Activated T-helper 9 cell treated with anti-CD3 and anti-CD28 coated beads, Interleukin-2, amount 50 U/mL, for 16 hours (primary cell): ENCODE measurements around the gene MRC2.
"Not testable (repeated sequence)": the region's sequence is repeated elsewhere in the genome, so short reads cannot be mapped to it uniquely, and the experiment has no call there.

ENCODE experiments used
- DNase-seq: peaks from one replicate; pipeline ENCODE4 v3.0.0-alpha.2; 2020; ENCODE audit warnings: low read depth

MRC2 gene, protein sequence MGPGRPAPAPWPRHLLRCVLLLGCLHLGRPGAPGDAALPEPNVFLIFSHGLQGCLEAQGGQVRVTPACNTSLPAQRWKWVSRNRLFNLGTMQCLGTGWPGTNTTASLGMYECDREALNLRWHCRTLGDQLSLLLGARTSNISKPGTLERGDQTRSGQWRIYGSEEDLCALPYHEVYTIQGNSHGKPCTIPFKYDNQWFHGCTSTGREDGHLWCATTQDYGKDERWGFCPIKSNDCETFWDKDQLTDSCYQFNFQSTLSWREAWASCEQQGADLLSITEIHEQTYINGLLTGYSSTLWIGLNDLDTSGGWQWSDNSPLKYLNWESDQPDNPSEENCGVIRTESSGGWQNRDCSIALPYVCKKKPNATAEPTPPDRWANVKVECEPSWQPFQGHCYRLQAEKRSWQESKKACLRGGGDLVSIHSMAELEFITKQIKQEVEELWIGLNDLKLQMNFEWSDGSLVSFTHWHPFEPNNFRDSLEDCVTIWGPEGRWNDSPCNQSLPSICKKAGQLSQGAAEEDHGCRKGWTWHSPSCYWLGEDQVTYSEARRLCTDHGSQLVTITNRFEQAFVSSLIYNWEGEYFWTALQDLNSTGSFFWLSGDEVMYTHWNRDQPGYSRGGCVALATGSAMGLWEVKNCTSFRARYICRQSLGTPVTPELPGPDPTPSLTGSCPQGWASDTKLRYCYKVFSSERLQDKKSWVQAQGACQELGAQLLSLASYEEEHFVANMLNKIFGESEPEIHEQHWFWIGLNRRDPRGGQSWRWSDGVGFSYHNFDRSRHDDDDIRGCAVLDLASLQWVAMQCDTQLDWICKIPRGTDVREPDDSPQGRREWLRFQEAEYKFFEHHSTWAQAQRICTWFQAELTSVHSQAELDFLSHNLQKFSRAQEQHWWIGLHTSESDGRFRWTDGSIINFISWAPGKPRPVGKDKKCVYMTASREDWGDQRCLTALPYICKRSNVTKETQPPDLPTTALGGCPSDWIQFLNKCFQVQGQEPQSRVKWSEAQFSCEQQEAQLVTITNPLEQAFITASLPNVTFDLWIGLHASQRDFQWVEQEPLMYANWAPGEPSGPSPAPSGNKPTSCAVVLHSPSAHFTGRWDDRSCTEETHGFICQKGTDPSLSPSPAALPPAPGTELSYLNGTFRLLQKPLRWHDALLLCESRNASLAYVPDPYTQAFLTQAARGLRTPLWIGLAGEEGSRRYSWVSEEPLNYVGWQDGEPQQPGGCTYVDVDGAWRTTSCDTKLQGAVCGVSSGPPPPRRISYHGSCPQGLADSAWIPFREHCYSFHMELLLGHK (N-terminal part only)

DNA sequence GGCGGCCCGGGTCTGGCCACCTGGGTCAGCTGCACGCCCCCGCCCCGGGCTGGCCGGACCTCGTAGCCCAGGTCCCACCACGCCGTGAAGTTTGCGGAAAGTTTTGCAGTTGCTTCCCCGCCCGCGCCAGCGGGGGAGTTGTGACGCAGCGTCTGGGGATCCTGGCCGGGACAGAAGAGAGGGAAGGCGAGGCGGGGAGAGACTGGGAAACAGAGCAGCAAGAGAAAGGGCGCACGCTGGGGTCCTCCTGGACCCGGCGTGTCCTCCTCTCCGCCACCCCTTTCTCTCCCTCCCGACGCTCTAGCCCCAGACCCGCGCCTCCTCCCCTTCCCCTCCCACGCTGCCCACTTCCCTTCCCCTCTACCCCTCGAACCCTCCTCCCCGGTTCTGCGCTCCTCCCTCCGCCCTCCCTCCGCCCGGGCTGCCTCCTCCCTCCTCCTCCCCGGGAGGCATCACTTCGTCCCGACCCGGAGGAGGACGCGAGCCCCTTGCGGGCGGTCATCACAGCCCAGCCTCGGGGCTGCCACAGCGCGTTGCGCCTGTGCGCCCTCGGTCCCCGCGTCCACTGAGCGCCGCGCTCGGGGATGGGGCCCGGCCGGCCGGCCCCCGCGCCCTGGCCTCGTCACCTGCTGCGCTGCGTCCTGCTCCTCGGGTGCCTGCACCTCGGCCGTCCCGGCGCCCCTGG lies at the start of gene MRC2:
TSS of gene MRC2 (plus strand) at position 452 of the 685 bp plus-strand sequence. CDS start at position 585, 133 bp downstream.
- DNase-seq, result no peak

DNA sequence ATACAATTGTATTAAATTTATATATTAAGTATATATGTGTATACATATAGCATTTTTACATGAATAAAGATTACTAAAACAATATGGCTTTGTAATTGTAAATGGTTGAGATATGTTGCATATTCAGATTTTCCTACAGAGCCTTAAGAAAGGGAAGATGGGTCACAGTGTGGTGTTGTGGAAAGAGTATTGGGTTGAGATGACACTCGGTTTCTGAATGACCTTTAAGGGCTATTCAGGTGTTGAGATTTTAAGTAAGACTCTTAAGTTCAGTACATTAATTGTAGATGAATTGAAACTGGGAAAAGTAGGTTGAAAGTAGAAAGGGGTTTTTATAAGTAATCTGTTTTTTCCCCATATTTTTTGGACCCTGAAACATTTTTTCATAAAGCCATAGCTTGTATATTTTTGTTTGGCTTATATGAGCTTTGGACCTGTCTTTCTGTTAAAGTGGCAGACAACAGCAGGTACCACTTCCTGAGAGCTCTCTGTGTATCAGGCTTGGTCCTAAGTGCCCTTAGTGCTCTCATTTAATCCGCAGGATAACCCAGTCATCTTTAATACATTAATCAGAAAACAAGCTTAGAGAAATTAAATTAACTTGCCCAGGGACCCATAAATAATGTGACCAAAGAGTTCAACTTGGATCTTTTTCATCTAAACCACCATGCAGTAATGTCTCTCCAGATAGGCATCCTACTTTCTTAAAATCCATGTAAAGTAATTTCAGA lies 48.5 kb upstream of the MRC2 start:
- no peak for DNase-seq

DNA sequence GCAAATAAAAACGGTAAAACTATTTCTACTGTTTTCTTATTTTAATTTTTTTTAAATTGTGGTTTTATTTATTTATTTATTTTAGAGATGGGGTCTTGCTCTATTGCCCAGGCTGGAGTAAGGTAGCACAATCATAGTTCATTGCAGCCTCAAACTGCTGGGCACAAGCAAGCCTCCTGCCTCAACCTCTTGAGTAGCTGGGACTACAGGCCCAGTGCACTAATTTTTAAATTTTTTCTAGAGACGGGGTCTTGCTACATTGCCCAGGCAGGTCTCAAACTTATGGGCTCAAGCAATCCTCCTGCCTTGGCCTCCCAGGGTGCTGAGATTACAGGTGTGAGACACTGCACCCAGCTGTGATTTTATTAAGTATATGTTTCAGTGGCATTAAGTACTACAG lies 46.5 kb upstream of the MRC2 start:
- DNase-seq, result no peak

DNA sequence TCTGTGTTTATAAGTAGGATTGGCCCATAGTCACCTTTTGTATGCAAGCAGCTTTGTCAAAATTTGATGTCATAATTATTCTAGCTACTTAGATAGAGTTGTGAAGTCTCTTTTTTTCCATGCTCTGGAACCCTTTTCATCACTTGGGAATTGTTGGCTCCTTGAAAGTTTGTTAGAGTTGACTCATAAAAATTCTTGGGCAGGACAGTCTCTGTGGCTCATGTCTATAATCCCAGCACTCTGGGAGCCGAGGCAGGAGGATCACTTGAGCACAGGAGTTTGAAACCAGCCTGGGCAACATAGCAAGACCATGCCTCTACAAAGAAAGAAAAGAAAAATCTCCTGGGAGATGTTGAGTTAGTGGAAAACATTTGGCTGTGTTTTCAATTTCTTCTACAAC lies 45.7 kb upstream of the MRC2 start:
- no peak for DNase-seq

DNA sequence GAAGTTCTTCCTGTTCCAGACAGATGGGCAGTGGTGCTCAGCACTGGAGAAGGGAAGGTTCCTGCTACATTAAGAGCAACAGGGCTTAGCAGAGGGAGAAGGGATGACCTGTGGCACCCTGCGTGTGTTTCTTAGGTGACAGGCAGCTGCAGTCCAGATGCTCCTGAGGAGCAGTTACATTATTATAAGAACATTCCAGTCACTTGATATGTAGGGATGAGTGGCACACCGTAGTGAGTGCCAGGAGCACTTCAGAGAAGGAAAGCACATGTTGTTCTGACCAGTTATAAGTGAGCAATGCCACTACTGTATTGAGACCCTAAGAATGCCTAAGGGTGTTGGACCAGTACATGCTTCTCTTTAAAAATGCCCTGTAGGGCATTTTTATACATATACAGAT lies 39.9 kb upstream of the MRC2 start:
- no peak for DNase-seq

DNA sequence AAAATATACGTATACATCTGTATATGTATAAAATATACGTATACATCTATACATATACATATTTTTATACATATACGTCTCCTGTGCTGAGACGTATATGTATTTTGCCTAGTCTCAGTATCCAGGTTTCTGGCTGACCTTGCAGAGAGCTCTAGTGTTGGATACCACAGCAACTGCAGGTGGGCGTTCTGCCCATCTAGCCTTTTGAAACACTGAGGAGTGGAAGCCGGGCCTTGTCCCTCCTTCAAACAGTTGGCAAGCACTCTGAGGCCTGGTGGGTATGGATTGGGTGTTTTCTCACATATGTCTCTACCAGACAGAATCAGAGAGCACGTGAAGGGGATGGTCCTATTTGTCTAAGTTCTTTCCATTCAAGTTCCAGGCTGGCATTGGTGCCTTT lies 39.4 kb upstream of the MRC2 start:
- no peak for DNase-seq

DNA sequence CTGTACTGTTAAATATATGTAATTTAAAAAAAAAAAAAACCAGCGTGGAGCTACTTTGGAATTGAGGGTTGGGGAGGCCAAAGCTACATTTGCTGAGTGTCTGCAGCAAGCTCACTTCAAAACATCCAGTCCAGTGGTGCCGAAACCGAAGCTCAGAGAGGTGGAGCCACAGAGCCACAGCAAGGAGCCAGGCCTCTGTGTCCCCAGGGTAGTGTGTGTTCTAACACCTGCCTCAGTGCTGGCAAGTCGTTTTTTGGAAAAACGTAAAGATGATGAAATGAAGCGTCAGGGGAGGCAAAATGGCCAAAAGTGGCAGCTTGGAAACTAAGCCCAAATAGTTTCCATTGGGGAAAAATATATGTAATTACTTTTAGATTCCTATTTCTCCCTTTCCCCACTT lies 36.1 kb upstream of the MRC2 start:
- no peak for DNase-seq

DNA sequence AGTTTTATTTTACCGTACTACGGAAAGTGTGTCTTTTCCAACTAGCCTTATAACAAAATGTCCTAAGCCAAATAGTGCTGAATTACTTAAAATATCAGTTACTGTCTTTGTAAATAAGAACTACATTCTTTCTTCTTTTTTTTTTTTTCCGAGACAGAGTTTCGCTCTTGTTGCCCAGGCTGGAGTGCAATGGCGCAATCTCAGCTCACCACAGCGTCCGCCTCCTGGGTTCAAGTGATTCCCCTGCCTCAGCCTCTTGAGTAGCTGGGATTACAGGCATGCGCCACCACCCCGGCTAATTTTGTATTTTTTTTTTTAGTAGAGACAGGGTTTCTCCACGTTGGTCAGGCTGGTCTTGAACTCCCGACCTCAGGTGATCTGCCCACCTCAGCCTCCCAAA lies 35.6 kb upstream of the MRC2 start:
- DNase-seq, result not testable (repeated sequence)

DNA sequence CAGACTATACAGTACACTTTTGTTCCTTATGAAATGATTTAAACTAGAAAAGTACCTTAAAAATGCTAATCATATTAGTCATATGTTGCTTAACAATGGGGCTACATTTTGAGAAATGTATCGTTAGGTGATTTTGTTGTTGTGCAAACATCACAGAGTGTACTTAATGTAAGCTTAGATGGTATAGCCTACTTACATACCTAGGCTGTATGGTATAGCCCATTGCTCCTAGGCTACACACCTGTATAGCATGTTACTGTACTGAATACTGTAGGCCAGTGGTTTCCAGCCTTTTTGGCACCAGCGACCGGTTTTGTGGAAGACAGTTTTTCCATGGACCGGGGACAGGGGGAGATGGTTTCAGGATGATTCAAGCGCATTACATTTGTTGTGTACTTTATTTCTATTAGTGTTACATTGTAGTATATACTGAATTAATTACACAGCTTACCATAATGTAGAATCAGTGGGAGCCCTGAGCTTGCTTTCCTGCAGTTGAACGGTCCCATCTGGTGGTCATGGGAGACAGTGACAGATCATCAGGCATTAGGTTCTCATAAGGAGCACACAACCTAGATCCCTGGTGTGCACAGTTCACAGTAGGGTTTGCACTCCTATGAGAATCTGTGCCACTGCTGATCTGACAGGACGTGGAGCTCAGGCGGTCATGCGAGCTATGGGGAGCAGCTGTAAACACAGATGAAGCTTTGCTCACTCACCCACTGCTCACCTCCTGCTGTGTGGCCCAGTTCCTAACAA lies 35.0 kb upstream of the MRC2 start:
- no peak for DNase-seq

DNA sequence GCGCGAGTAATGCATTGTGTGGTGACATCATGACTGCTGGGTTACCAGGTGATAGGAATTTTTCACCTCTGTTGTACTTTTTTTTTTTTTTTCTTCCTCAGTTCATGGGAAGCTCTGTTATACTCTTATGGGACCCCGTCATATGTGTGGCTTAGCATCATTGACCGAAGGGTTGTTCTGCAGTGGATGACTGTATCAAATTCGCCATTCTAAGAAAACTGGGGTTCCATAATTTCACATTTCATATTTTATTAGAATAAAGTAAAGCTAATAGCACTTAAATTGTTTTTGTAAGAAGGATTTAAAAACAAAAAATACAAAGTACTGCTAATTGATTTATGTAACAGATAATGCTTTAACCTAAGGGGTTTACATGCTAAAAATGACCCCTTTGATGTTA lies 32.0 kb upstream of the MRC2 start:
- no peak for DNase-seq

DNA sequence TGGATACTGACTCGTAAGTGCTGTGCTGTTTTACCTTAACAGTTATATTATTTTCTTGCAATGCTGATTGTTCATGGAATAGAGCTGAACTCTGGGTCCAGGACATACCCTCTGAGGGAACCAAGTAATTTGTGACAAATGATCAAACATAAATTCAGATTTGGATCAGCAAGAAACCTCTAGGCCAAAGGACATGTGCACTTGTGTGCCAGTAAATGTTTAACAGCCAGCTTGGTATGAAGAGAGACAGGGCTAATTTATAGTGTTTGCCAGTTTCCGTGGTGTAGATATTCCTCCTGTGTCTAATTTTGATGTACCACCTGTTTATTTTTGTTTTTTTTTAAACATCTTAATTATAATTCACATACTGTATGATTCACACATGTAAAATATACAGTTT lies 30.8 kb upstream of the MRC2 start:
- no peak for DNase-seq

DNA sequence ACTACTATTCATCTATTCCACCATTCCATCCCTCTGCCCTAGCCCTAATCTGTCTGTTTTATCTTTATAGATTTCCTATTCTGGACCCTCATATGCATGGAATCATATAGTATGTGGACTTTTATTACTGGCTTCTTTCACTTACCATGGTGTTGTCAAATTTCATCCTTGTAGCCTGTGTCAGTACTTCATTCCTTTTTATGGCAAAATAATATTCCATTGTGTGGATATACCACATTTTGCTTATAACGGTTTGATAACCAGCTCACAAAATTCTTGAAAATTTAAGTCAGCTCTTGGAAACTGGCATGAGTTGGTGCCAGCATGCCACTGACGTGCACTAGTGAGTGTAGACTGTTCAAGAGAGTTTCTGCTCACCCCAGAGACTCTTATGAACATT lies 30.3 kb upstream of the MRC2 start:
- DNase-seq, result no peak

DNA sequence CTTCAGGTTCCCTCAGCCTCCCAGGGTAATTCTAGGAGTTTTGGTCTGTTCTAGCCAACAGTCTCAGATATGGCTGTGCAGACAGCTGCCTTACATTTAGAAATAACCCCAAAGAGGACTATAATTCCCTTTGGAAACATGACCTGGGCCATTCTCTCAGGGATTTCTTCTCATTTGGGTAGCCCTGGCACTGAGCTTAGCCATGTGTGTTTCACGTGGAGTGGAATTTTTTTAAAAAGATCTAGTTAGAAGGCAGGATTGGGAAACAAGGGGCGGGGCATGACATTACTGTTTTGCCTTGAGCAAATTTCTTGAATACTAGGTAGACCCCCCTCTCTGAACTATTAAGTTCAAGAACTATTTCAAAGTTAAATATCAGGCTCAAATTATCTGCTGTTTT lies 29.6 kb upstream of the MRC2 start:
- no peak for DNase-seq

DNA sequence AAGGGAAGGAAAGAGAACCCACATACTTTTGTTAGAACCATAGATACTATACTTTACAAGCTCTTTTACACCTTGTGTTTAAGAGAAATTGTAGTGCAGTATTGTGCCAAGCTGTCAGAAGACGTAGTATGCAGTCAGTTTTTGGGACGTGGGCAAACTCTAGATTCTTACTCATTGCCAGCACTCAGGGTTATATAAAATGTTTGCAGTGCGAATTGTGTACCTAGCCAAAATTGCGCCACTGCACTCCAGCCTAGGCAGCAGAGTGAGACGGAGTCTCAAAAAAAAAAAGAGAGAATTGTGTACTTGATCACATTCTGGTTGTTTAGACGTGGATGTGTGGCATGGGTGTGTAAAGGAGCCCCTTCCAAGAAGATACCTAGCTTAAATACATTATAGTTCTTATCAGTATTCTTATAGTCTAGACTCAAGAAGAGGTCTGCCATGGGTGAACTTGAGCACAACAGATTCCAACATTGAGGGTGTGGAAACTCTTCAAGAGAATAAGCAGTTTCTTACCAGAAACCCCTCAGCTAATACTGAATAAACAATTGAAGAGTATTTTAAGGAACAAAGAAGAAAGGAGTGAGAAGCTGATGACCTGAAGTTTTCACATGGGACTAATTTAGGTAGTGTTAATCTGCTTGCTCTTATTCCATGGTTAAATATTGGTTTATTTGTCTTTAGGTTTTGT lies 27.4 kb upstream of the MRC2 start:
- no peak for DNase-seq

DNA sequence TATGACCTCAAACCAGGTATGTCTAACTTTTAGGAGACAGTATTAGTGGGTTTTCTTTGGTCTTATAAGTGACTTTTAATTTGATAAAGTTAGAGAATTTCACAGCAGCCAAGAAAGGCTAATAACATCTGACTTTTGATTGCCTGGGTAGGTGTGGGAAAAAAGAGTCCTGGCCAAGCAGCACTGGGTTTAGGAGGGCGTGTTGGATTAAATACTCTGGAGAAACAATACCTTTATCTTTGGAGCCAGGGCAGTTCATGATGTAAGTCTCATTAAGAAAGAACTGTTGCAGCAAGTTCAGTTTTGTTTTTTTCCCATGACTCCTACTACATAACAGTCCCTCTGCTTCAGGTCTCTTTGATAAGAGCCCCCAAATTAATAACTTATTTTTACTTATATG lies 26.7 kb upstream of the MRC2 start:
- DNase-seq, result no peak

DNA sequence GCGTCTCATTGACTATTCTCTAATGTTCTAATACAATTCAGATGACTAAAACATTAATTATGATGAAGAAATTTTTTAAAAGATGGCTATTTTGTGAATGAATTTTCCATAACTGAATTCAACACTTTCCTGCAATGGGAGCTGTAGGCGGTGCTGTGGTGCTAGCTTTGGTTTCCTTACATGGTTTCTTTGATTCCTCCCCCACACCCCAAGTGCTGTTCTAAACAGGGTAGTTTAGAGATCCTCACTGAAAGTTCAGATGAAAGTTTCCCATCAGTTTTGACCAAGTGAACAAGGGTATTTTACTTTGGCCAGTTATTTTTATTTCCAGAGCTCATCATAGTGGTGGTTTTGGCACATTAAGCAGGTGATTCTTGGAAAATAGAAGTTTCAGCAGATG lies 26.0 kb upstream of the MRC2 start:
- no peak for DNase-seq

DNA sequence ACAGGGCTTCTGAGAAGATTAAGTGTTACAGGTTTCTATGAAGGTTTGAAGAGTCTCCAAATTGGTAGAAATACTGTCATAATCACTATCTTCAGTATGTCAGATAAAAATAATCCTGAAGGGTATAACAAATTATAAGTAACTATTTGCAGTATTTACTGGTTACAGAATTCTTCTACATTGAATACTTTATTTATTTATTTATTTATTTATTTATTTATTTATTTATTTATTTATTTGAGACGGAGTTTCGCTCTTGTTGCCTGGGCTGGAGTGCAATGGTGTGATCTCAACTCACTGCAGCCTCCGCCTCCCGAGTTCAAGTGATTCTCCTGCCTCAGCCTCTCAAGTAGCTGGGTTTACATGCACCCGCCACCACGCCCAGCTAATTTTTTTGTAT lies 23.7 kb upstream of the MRC2 start:
- DNase-seq, result not testable (repeated sequence)

DNA sequence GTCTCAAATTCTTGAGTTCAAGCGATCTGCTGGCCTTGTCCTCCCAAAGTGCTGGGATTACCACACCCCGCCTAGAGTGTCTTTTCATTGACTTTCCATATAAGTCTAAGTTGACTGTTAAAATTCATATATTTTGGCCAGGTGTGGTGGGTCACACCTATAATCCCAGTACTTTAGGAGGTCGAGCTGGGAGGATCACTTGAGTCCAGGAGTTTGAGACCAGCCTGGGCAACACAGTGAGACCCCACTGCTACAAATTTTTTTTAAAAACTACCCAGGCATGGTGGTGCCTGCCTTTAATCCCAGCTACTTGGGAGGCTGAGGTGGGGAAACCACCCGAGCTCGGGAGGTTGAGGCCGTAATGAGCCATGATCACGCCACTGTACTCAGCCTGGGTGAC lies 21.9 kb upstream of the MRC2 start:
- no peak for DNase-seq

DNA sequence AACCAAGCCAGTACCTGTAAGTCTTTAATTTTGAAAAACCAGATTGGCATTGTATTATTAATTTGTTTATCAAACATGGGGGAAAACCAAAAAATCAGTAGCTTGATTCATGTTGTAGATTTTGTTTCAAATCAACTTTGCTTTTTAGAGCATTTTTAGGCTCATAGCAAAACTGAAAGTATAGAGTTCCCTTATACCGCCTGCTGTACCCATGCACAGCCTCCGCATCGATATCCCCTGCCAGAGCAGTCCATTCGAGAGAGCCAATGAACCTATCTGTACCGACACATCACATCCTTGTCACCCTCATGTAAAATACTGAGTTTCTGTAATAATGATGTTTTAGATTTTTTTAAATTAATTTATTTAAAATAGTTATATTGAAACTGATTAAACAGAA lies 16.2 kb upstream of the MRC2 start:
- no peak for DNase-seq

DNA sequence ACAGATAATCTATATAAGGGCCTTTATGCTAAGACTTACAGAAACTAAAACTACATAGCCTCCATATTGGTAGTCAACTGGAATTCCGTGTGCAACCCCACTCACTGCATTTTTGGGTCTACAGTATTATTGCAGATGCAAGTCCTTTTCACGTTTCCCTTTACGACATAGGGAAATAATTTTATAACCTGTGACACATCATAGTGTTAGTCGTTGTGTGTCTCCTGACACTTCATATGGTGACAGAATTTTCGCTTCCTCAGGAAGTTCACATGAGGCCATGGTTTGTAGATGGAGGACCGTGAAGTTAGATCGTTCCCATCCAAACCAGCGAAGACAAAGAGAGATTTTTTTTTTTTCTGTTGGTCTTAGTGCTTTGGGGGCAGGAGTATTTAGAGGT lies 15.7 kb upstream of the MRC2 start:
- no peak for DNase-seq
